ENCODE results near the gene SUDS3.
A peak's percentile ranks its signal among the peaks of the same experiment; 100 is the strongest.
"Not testable (repeated sequence)": the region's sequence is repeated elsewhere in the genome, so short reads cannot be mapped to it uniquely, and the experiment has no call there.

The SUDS3 gene

GRCh38 chr12:118376089-118377020 lies at the start of gene SUDS3:
TSS of gene SUDS3 (plus strand) at chr12:118376555. CDS start at chr12:118376692, 137 bp downstream.
- DNase-seq (ENCODE audit: low read depth): no peak

GRCh38 chr12:118326991-118327390 lies 49.4 kb upstream of the SUDS3 start:
- no peak for DNase-seq (ENCODE audit: low read depth)

GRCh38 chr12:118327391-118327790 lies 49.0 kb upstream of the SUDS3 start:
- DNase-seq (ENCODE audit: low read depth): no peak

- no peak for DNase-seq (ENCODE audit: low read depth)
Observed at GRCh38 chr12:118328486-118329330, 47.6 kb upstream of the SUDS3 start.

- DNase-seq (ENCODE audit: low read depth): no peak
Observed at GRCh38 chr12:118330421-118331018, 45.8 kb upstream of the SUDS3 start.

GRCh38 chr12:118332511-118332910 lies 43.8 kb upstream of the SUDS3 start:
- no peak for DNase-seq (ENCODE audit: low read depth)

GRCh38 chr12:118334241-118334640 lies 42.1 kb upstream of the SUDS3 start:
- DNase-seq (ENCODE audit: low read depth): no peak

- DNase-seq (ENCODE audit: low read depth): no peak
Observed at GRCh38 chr12:118334939-118335567, 41.3 kb upstream of the SUDS3 start.

- DNase-seq (ENCODE audit: low read depth): no peak
Observed at GRCh38 chr12:118336123-118336522, 40.2 kb upstream of the SUDS3 start.

- no peak for DNase-seq (ENCODE audit: low read depth)
Observed at GRCh38 chr12:118337194-118337838, 39.0 kb upstream of the SUDS3 start.

- no peak for DNase-seq (ENCODE audit: low read depth)
Observed at GRCh38 chr12:118342090-118342489, 34.3 kb upstream of the SUDS3 start.

GRCh38 chr12:118344829-118345228 lies 31.5 kb upstream of the SUDS3 start:
- DNase-seq (ENCODE audit: low read depth): no peak

- no peak for DNase-seq (ENCODE audit: low read depth)
Observed at GRCh38 chr12:118345355-118345754, 31.0 kb upstream of the SUDS3 start.

- DNase-seq (ENCODE audit: low read depth): no peak
Observed at GRCh38 chr12:118346895-118347294, 29.5 kb upstream of the SUDS3 start.

GRCh38 chr12:118347916-118348315 lies 28.4 kb upstream of the SUDS3 start:
- no peak for DNase-seq (ENCODE audit: low read depth)

- no peak for DNase-seq (ENCODE audit: low read depth)
Observed at GRCh38 chr12:118350908-118351559, 25.3 kb upstream of the SUDS3 start.

- no peak for DNase-seq (ENCODE audit: low read depth)
Observed at GRCh38 chr12:118353721-118354120, 22.6 kb upstream of the SUDS3 start.

- DNase-seq (ENCODE audit: low read depth): not testable (repeated sequence)
Observed at GRCh38 chr12:118354503-118354902, 21.9 kb upstream of the SUDS3 start.

- no peak for DNase-seq (ENCODE audit: low read depth)
Observed at GRCh38 chr12:118354903-118355302, 21.5 kb upstream of the SUDS3 start.

GRCh38 chr12:118355843-118356242 lies 20.5 kb upstream of the SUDS3 start:
- DNase-seq (ENCODE audit: low read depth): no peak

GRCh38 chr12:118356809-118357256 lies 19.5 kb upstream of the SUDS3 start:
- DNase-seq (ENCODE audit: low read depth): peak; percentile 86
